B cell (primary cell): ENCODE results near the gene CAPRIN2. TPM values are rescaled to one million over a fixed set of nuclear protein-coding genes. Genes with fewer than 3 reads are reported as not detected.

Experiments used
- ATAC-seq: fragments of 200-7000 bp; cut with Tn5 transposase; one replicate; pipeline ENCODE4 v1.10.0; 2021; ENCODE audit warnings: low read depth, mild to moderate bottlenecking, moderate number of reproducible peaks, moderate library complexity
- CTCF ChIA-PET: fragments of 350-600 bp; sonication (Branson Sonifier 250); formaldehyde crosslinking; loops from one replicate; lab custom pipeline; 2021; ENCODE audit warnings: antibody characterized with exemption, inconsistent platforms; lab: Charles Lee
- POLR2A ChIA-PET: fragments of 350-600 bp; sonication (Branson Sonifier 250); formaldehyde crosslinking; loops from one replicate; lab custom pipeline; 2021; ENCODE audit warnings: antibody characterized with exemption; lab: Charles Lee
- DNase-seq: peaks from one replicate; pipeline ENCODE4 v3.0.0; 2013
- H2AFZ ChIP-seq: 2 replicates; pipeline ENCODE4 v1.6.1; 2012; ENCODE audit warnings: mild to moderate bottlenecking, low read depth, low read length; ENCODE audit not compliant: insufficient read depth, poor library complexity, severe bottlenecking
- H3K27ac ChIP-seq, 2 donors: 1 replicate in 1 of 2; 2 replicates in 1 of 2; pipeline ENCODE4 v1.5.1; 2012 to 2013; ENCODE audit warnings: low read length in 2 of 2, mild to moderate bottlenecking in 2 of 2, moderate library complexity in 1 of 2
- H3K27me3 ChIP-seq, 4 experiments: fragments of 200-600 bp in 1 of 4; sonication (generic) in 1 of 4; replicated peaks in 1 of 4; 1 replicate in 2 of 4; 2 replicates in 2 of 4; pipeline versions ENCODE4 v1.6.1 to v1.7.0; 2013 to 2016; ENCODE audit warnings: low read length in 3 of 4, mild to moderate bottlenecking in 2 of 4, mixed read lengths in 1 of 4, moderate library complexity in 1 of 4; ENCODE audit not compliant: insufficient read depth in 4 of 4, control insufficient read depth in 3 of 4; ENCODE audit errors: control extremely low read depth in 1 of 4
- H3K36me3 ChIP-seq, 2 experiments: replicated peaks in 1 of 2; 1 replicate in 1 of 2; 2 replicates in 1 of 2; pipeline versions ENCODE4 v1.6.1 to v1.7.1; 2013; ENCODE audit warnings: low read length in 1 of 2; ENCODE audit not compliant: insufficient read depth in 2 of 2, control insufficient read depth in 1 of 2; ENCODE audit errors: control extremely low read depth in 1 of 2, extremely low read depth in 1 of 2
- H3K4me1 ChIP-seq, 2 donors: fragments of 200-600 bp in 1 of 2; sonication (generic) in 1 of 2; 1 replicate in 1 of 2; 2 replicates in 1 of 2; pipeline versions ENCODE4 v1.5.1 to v1.6.1; 2013 to 2017; ENCODE audit warnings: low read length in 2 of 2; ENCODE audit not compliant: control insufficient read depth in 2 of 2, insufficient read depth in 2 of 2
- H3K4me2 ChIP-seq: replicated peaks from 2 replicates; pipeline ENCODE3; 2012; ENCODE audit warnings: mild to moderate bottlenecking, low read depth, low read length; ENCODE audit not compliant: poor library complexity, severe bottlenecking
- H3K4me3 ChIP-seq, 5 experiments: fragments of 200-600 bp in 1 of 5; sonication (generic) in 1 of 5; 1 replicate in 3 of 5; 2 replicates in 2 of 5; pipeline versions ENCODE4 v1.5.1 to v1.7.0; 2011 to 2016; ENCODE audit warnings: low read length in 4 of 5, mild to moderate bottlenecking in 4 of 5, low read depth in 2 of 5, control low read depth in 1 of 5, moderate library complexity in 1 of 5; ENCODE audit not compliant: insufficient read depth in 1 of 5; ENCODE audit errors: control extremely low read depth in 1 of 5, extremely low read depth in 1 of 5
- H3K79me2 ChIP-seq: fragments of 200-600 bp; sonication (generic); one replicate; pipeline ENCODE4 v1.6.0; 2016; ENCODE audit warnings: low read length; ENCODE audit not compliant: control insufficient read depth, insufficient read depth
- H3K9ac ChIP-seq: fragments of 200-600 bp; sonication (generic); 2 replicates; pipeline ENCODE4 v1.6.1; 2017; ENCODE audit warnings: mild to moderate bottlenecking, low read length, moderate library complexity
- H3K9me3 ChIP-seq, 3 donors: one replicate each; pipeline versions ENCODE4 v1.6.1 to v1.7.1; 2013; ENCODE audit warnings: low read length in 2 of 3; ENCODE audit not compliant: control insufficient read depth in 2 of 3, insufficient read depth in 1 of 3; ENCODE audit errors: control extremely low read depth in 1 of 3
- H4K20me1 ChIP-seq: 2 replicates; pipeline ENCODE4 v1.6.0; 2012; ENCODE audit warnings: mild to moderate bottlenecking, low read length; ENCODE audit not compliant: insufficient read depth, control insufficient read depth, poor library complexity, severe bottlenecking
- H3K27ac Mint-ChIP-seq: one replicate; pipeline ENCODE4 v1.8.0; 2021; ENCODE audit warnings: mixed read lengths
- H3K27me3 Mint-ChIP-seq: one replicate; pipeline ENCODE4 v1.8.0; 2021; ENCODE audit warnings: mixed read lengths
- H3K4me1 Mint-ChIP-seq: one replicate; pipeline ENCODE4 v1.8.0; 2021; ENCODE audit warnings: mixed read lengths
- H3K4me3 Mint-ChIP-seq: one replicate; pipeline ENCODE4 v1.8.0; 2021; ENCODE audit warnings: mixed read lengths
- H3K9me3 Mint-ChIP-seq: one replicate; pipeline ENCODE4 v1.8.0; 2022; ENCODE audit warnings: mixed read lengths; ENCODE audit not compliant: insufficient read depth
- CTCF ChIP-seq: fragments of 200-600 bp; IDR thresholded peaks from one replicate; pipeline ENCODE4 v1.8.0; 2022; ENCODE audit warnings: antibody characterized with exemption, mild to moderate bottlenecking
- EZH2 ChIP-seq: IDR thresholded peaks from 2 replicates; pipeline ENCODE4 v1.6.1; 2012; ENCODE audit warnings: borderline replicate concordance, low read depth, mild to moderate bottlenecking, moderate library complexity, low read length; ENCODE audit not compliant: insufficient read depth, poor library complexity, severe bottlenecking
- WGBS: methylation state at CpG from one replicate; pipeline ENCODE4 v1.1.5; 2013; ENCODE audit warnings: missing lambda C conversion rate; ENCODE audit not compliant: insufficient coverage; 5-methylcytosine and 5-hydroxymethylcytosine counted together
- intact Hi-C: fragments of 100-400 bp; cut with micrococcal nuclease; formaldehyde crosslinking; loops from one replicate; pipeline ENCODE4 v1.10.0; 2022
- polyA plus RNA-seq: library from polyadenylated mRNA; depleted of rRNA; stranded (reverse); fragments of >200 nt; gene quantifications from 2 replicates; pipeline ENCODE4 v1.2.3, GENCODE V29; 2012
- total RNA-seq, 2 donors: library from RNA; stranded (reverse); fragments of 120-200 nt in 1 of 2; gene quantifications; 1 replicate in 1 of 2; 2 replicates in 1 of 2; pipeline versions ENCODE4 v1.2.3 to v1.2.4, GENCODE V29; 2013 to 2022

The CAPRIN2 gene
- total and polyA plus RNA-seq, 2 donors (not counting 1 experiment from before 2014, with no cell fraction given) = 31.3 to 57.8 TPM

- Mint-ChIP-seq H3K9me3 (no peaks in the 10 kb centered on the region), H3K27me3 (no peaks in the 10 kb centered on the region), H3K27ac (no peak overlapping the region), H3K4me1 (no peaks in the 10 kb centered on the region), H3K4me3 (no peak overlapping the region)
- Histone ChIP-seq H3K36me3 (peaks cover 3 to 29% of the 10 kb centered on the region in 2 experiments), H3K27me3 (no peaks in the 10 kb centered on the region), H3K9me3 (no peaks in the 10 kb centered on the region), H3K4me3 (no peak overlapping the region), H3K9ac (no peak overlapping the region), H4K20me1 (no peaks in the 10 kb centered on the region), H3K79me2 (no peaks in the 10 kb centered on the region), H3K27ac (no peak overlapping the region), H2AFZ (no peak overlapping the region), H3K4me2 (no peak overlapping the region), H3K4me1 (no peaks in the 10 kb centered on the region)
- no peak for TF ChIP-seq CTCF
- TF ChIP-seq EZH2 = no peak
- ChIA-PET POLR2A (no interaction called here), CTCF (interaction anchor here (0.7 kb wide), 1 partner anchor 24 kb away, joined by 3 read pairs; no protein-coding TSS in a partner anchor)
- intact Hi-C loops = no loop called here
- WGBS = 100% methylated on average over 4 of the region's 4 CpGs
- DNase-seq (no peak), ATAC-seq (no peak)
Measured at GRCh38 chr12:30729547-30729946, 25.2 kb downstream of the CAPRIN2 start.

GRCh38 chr12:30726647-30727046 is 28.1 kb downstream of the CAPRIN2 start:
- Histone ChIP-seq H3K4me1 (no peaks in the 10 kb centered on the region), H3K27me3 (no peaks in the 10 kb centered on the region), H3K27ac (no peak overlapping the region), H3K4me3 (no peak overlapping the region), H3K9me3 (no peaks in the 10 kb centered on the region), H3K79me2 (no peaks in the 10 kb centered on the region), H4K20me1 (no peaks in the 10 kb centered on the region), H3K36me3 (peaks cover 6 to 41% of the 10 kb centered on the region in 2 experiments), H3K9ac (no peak overlapping the region), H2AFZ (no peak overlapping the region), H3K4me2 (no peak overlapping the region)
- ChIA-PET CTCF (no interaction called here), POLR2A (no interaction called here)
- no CpG with 5 or more reads among the region's 1 CpG for WGBS
- H3K9me3 Mint-ChIP-seq = no peaks in the 10 kb centered on the region
- no peaks in the 10 kb centered on the region for H3K4me1 Mint-ChIP-seq
- no peak overlapping the region for H3K27ac Mint-ChIP-seq
- no peaks in the 10 kb centered on the region for H3K27me3 Mint-ChIP-seq
- H3K4me3 Mint-ChIP-seq = no peak overlapping the region
- intact Hi-C loops = no loop called here
- no peak for TF ChIP-seq CTCF
- TF ChIP-seq EZH2 = no peak
- ATAC-seq = no peak
- no peak for DNase-seq
